ELF-1 (cell line): ENCODE measurements around the gene ZNF14.
A peak's percentile ranks its signal among the peaks of the same experiment; 100 is the strongest.
"Not testable (repeated sequence)": the region's sequence is repeated elsewhere in the genome, so short reads cannot be mapped to it uniquely, and the experiment has no call there.

Experiments
- DNase-seq: peaks from one replicate; pipeline ENCODE4 v3.0.0-alpha.2; 2016; ENCODE audit warnings: low read depth, low spot score

Gene ZNF14

GRCh38 chr19:19732579-19733501 lies at the start of gene ZNF14:
Gene ZNF14, minus strand, starts transcription at chr19:19733112. Its CDS starts 154 bp downstream, at chr19:19732958.
- peak; percentile 97 for DNase-seq

- not testable (repeated sequence) for DNase-seq
Observed at GRCh38 chr19:19781791-19782190, 48.9 kb upstream of the ZNF14 start.

- DNase-seq = no peak
Observed at GRCh38 chr19:19778666-19779065, 45.8 kb upstream of the ZNF14 start.

- DNase-seq = no peak
Observed at GRCh38 chr19:19777692-19778091, 44.8 kb upstream of the ZNF14 start.

GRCh38 chr19:19776206-19777008 lies 43.5 kb upstream of the ZNF14 start:
- DNase-seq = peak; percentile 100

GRCh38 chr19:19775891-19776205 lies 42.9 kb upstream of the ZNF14 start:
- no peak for DNase-seq

- DNase-seq = no peak
Observed at GRCh38 chr19:19774354-19775033, 41.6 kb upstream of the ZNF14 start.

GRCh38 chr19:19771963-19772362 lies 39.1 kb upstream of the ZNF14 start:
- not testable (repeated sequence) for DNase-seq

- DNase-seq = not testable (repeated sequence)
Observed at GRCh38 chr19:19769971-19770370, 37.1 kb upstream of the ZNF14 start.

- DNase-seq = no peak
Observed at GRCh38 chr19:19758164-19758563, 25.3 kb upstream of the ZNF14 start.

GRCh38 chr19:19752760-19753403 lies 20.0 kb upstream of the ZNF14 start:
- DNase-seq = no peak

GRCh38 chr19:19751846-19752245 lies 18.9 kb upstream of the ZNF14 start:
- no peak for DNase-seq

- no peak for DNase-seq
Observed at GRCh38 chr19:19750842-19751790, 18.2 kb upstream of the ZNF14 start.

- DNase-seq = no peak
Observed at GRCh38 chr19:19749908-19750841, 17.3 kb upstream of the ZNF14 start.

GRCh38 chr19:19749117-19749907 lies 16.4 kb upstream of the ZNF14 start:
- no peak for DNase-seq

GRCh38 chr19:19748249-19748938 lies 15.5 kb upstream of the ZNF14 start:
- no peak for DNase-seq

GRCh38 chr19:19747357-19748220 lies 14.7 kb upstream of the ZNF14 start:
- DNase-seq = no peak
